Measurements from ENCODE around the gene DSCAM.

DSCAM gene

DNA sequence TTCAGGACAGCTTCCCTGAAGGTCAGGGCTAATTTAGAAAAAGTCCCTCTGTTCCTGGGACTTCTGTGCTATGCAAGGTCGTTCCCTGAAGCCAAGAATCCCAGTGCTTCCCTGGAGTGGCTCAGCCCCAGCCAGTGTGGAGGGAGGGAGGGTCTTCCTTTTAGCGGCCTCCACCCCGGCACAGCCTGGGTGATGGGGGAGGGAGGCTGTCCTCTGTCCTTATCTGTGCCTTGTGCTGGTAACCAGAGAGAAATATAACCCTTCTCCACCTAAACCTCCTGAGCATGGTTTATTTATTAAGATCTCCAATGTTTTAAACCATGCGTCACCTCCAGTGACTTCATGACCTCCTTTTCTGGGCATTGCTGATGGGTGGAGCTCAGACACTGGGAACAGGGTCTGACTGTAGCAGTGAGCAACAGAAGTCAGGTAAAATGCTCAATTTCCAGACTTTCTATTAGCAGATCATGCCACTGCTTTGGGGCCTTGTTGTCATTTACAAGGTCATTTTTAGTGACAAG lies 157.1 kb downstream of the DSCAM start:
- DNase-seq, result no peak

DNA sequence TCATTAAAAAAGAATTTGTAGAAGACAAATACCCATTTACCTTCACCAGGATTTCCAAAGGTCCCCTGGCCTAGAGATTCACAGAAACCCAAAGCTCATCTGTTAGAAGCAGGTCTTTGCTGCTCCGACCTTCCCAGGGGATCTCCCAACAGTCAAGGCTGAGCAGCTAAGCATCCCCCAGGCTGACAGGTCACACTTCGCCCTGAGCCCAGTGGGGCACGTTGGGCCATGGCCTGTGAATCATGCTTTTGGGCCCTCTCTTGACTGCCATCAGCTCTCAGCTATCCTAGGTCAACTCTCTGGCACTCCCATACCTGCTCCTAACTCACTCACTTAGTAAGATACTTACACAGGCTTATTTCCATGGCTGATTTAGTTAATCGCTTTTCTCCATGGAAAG lies 157.7 kb downstream of the DSCAM start:
- DNase-seq, result no peak

DNA sequence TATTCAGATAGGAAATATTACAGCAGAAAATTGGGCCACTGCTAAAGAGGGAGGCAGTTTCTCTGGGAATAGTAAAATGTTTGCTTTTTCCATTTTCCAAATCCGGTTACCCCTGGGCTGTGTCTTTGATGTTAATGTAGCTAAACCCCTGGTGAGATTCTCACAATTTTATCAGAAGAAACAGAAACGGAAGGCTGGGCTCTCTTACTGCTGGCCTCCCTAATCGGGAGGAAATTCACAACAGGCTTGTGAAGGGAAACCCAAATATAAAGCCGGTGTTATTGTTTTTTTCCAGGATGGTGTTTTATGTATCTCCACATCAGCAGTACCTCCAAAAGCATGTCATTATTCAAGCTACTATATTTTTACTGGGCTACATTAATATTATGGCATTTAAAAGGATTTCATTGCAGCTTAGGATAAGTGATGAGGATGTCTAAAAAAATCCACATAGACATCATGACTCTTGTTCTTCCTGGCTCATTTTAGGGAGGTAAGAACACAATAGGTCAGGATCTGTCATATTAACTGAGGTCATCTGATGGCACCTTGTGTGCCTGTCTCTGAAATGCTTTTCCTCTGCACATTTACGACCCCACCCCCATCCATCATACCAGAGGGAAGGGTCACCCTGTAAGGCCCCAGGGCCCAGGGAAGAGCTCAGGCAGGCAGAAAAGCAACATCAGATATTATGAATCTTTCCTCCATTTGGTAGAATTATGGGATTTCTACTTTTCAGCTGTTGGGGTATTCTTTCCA lies 158.7 kb downstream of the DSCAM start:
- DNase-seq, result no peak

DNA sequence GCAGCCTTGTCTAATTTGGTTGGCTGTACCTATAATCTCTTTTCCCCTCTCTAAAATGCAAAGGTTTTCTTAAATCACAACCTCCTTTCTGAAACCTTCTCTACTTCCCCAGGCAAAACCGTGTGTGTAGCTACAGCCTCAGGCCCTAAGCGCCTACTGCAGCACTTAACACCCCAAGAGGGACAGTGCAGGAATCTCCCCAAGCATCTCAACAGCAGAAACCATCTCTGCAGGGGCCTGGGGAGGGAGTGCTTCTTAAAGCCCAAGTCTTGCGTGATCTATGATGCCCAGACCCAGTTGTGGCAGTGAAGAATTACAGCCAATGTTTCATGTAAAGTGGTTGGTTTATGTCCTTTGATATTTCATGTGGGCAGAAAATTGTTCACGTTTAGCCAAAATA lies 159.3 kb downstream of the DSCAM start:
- no peak for DNase-seq

DNA sequence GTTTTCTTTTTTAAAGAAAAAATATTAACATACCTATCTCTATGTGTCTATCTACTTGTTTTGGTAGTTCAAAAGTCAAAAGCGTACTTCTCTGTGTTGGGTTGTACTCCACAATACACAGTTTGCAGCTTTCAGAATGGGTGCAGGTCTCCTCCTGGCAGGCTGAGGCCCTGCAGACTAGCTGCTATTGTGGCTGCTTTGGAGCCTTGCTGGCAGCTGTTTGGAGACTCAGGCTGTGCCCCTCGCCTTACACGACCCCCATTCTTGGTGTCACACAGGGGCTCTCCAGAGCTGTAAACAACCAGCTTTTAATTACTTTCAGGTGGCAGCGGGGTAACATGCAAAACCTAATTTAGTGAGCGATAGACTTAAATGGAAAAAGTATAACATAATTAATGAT lies 160.4 kb downstream of the DSCAM start:
- no peak for DNase-seq

DNA sequence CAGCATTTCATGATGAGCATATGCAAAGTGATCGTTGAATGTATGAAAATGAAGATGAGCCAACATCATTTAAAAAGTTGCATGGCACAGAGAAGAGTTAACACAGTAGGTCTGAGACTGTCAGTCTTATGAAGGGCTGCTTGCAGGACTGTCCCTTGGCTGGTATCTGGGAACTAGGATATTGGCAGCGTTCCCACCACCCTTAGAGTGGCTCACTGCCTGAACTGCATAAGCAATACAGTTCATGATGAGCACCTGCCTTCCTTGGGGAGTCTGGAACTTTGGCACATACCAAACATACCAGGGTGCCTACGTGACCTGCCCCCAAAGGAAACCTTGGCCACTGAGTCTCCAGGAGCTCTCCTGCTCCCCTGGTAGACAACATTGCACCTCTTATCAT lies 161.8 kb downstream of the DSCAM start:
- no peak for DNase-seq

DNA sequence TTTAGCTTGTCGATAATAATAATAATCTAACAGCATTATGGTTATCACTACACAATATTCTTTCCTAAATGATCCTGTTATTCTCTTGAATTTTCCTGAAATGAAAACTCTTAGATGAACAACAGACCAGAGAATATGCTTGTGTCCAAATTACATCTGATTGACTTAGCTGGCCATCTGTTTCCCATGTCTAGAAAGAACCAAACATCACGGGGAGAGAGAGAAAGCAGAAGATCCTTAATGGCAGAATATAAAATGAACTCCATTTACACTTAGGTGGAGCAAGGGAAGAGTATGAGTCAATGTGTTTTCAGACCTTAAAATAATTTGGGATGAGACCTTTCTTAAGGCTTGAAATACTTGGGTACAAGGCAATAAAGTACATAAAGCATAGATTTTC lies 162.2 kb downstream of the DSCAM start:
- no peak for DNase-seq

DNA sequence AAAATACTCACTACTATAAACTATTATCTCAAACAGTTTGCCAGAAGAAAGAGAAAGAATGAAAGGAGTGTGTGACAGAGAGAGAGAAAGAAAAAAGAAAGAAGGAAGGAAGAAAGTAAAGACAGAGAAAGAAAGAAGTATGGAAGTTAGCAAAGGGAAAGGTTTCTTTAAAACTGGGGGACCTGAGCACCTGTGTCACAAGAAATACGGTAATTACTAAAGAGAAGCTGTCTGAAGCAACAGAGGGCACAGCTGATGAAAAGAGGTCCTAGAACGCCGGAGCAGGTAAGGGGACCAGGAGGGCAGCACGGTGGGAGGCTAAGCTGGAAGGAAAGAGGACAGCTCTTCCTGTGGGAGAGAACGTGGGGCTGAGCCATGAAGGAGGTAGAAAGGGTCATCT lies 163.6 kb downstream of the DSCAM start:
- no peak for DNase-seq

DNA sequence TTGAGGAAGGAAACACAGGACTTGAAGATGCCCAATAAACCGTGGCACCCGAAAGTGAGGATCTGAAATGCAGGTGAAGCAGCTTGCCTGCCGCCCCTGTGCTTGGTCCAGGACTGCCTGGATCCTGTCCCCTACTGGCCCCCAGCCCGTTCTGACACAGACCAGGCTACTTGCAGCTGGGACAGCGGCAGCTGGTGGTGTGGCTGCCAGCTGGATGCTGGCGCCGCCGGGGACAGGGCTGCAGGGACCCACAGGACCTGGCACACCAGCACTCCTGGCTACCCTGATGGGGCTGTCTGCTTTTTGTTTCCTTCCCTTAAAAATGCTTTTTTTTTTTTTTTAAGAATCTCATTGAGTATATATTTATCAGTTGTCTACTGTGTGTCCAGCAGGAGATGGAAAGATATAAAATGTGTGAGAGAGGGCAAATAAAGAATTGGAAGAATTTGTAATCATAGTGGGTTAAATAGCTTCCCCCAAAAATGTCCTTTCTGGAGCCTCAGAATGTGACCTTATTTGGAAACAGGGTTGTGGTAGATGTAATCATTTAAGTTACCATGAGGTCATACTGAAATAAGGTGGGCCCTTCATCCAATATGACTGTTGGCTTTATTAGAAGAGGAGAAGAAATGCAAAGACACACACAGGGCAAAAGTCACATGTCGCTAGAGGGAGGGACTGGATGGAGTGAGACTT lies 165.6 kb downstream of the DSCAM start:
- no peak for DNase-seq

DNA sequence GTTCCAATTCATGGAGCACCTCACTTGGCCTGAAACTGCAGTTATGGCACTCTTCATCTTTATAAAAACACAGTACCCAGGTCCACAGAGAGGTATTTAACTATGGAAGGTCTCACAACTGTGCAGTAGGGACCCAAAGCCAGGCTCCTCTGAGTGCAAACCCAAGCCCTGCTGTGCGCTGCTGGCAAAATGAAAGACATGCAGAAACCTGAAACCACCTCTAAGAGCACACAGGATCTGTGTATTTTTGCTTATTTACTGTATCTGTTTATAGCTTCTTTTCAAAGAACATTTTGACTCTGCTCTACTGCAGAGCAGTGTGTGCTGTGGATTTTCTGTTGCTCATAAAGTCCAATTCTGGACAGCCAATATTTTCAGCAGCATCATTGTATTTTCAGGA lies 166.6 kb downstream of the DSCAM start:
- DNase-seq, result no peak

DNA sequence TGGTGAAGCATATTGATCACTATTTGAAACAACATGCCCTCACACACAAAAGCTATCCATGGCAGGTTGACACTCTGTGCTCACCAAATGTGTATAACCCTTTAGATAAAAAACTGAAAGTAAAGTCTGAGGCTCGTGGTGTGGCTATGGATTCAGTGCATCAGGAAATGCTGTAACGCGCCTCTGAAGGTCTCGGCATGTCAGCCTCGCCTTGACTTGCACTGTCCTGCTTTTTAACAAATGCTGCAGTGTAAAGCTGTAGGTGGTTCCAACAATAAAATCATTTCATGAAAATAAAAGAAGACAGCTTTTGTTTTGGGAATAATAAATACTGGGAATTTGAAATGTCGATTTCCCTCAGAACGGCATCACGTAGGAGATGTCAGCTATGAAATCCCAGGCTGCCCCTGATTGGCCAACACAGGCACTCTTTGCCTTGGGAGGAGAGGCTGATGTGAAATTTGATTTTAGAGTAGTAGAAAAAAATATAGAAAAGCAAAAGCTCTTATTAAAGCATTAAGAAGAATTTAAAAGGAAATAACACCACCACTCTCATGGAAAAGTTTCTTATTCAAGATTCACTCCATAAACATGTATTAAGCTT lies 168.2 kb downstream of the DSCAM start:
- DNase-seq, result no peak

DNA sequence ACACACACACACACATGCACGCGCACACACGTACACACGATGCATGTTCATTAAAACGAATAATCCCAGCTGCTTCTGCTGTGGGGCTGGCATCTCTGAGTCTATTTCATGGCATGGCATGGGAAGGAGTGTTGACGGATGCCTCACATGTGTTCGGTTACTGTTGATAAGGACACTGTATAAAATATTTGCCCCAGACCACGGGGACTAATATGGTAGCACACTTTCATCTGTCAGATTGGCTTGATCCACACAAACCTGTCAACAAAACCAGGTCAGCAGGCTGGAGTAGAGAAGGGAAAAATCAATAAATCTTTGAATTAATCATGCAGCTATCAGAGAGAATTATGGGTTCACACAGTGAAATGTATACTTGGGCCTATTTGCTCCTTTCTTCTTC lies 171.9 kb downstream of the DSCAM start:
- no peak for DNase-seq

DNA sequence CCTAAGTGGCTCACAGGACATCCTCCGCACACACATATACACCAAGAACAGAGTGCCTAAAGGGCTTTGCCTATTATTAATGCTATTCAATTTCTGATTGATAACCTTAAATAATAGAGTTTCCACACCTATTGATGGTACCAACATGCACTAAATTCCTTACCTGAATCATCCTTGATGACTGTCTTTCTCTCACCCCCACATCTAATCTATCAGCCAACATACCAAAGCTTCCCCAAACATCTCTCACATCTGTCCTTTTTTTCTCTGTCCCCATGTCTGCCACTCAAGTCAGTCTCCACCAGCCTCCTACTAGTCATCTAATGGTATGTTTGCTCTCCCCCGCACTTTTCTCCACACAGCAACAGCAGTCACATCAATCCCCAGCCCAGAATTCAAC lies 174.4 kb downstream of the DSCAM start:
- no peak for DNase-seq

DNA sequence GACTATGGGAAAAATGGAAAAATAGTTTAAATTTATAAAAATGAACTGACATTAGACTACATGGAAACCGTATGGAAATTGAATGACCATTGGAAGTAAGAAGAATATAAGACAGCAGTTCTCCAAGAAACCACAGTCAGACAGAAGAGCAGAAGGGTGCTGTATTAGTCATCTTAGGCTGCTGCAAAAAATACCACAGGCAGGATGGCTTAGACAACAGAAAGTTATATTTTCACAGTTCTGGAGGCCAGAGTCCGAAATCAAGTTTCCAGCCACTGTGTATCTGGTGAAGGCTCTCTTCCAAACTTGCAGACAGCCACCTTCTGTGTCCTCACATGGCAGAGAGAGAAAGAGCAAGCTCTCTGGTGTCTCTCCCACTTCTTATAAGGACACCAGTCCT lies 175.2 kb downstream of the DSCAM start:
- no peak for DNase-seq

DNA sequence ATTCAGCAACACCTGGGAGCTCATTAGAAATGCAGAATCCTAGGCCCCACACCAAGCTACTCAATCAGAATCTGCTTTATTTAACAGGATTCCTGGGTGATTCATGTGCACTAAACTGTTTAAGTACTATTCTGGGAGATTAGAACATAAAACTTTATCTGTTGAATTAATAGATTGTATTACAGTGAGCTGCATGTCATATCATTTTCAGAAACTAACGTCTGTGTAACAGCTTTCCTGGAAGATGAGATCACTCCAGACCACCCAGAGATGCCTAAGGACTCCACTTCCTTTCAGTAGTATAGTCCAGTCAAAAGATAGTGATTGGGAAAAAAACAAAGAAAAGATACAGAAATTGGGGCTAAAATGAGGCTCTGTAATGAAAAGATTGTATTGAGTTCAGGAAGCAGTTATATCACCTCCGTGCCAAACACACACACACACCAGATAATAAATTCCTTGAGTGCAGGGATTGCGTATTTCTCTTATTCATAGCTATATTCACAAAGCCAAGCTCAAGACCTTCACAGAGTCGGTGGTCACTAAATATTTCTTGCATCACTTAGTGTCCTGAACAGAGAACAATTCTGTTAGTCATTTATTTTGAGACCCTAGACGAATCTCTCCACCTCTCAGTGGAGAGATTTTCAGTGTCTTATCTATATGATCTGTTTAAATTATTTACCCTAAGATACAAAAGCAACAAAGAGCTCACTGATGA lies 178.2 kb downstream of the DSCAM start:
- DNase-seq, result no peak

DNA sequence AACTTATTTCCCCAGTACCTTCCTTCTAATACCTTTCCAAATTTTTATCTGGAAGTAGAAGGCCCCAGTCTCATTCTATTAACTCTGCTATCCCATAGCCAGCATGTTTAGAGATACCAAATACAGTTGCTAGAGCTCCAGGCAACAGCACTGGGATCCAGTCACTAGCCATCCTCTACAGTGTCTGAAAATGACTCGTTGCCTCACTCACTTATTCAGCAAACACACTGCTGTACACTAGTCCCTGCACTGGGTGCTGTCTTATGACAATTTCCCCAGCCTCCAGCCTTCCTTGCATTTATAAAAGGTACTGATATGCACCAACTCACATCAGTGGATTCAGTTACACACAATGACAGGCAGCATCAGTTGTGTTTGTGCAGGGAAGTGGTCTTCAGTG lies 179.0 kb downstream of the DSCAM start:
- no peak for DNase-seq

DNA sequence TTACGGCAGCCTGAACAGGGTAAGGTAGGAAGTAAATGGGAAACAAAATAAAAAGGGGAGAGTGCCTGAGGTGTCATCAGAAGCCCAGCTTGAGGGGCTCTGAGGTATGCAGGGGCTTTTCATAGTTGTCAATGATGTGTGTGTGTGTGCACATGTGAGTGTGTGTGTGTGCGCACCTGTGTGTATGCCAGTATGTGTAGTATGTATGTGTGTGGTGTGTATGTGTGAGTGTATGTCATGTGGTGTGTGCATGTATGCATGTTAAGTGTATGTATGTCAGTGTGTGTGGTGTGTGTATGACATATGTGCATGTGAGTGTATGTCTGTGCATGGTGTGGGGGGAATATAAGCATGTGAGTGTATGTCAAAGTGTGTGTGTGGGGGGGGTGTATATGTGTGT lies 184.1 kb downstream of the DSCAM start:
- DNase-seq, result no peak

DNA sequence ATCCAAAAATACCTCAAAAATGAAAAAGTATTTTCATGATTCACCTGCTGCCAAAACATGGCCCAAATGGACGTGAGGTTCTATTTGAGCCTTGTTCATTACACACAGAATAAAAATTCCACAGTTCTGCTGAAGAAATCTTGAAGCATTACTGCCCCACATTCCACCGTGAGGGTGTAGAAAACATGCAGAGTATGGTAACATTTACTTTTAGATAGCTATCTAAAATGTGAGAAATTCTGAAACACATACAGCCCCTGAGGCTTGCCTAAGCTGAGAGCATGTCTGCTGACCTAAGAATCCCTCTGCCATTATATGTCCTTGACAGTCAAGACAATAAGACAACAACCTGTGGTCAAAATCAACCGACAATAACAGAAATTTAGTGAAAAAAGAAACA lies 186.5 kb downstream of the DSCAM start:
- DNase-seq, result no peak

DNA sequence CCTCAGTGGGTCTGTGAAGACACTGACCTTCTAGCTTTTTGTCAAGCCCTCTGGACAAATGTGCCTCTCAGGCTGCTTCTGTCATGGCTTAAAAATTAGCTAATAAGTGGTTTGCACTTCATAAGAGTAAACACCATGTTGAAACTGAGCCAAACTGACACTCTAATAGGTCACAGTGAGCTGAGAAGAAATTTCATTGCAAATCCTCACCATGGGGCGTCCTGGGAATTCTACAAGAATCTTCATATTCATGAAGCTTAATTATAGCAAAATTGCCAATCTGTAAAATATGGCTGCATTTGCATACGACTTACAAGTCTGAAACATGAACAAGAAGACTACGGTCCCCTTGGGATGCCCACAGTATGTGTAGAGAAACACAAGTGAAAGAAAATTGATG lies 188.6 kb downstream of the DSCAM start:
- no peak for DNase-seq

DNA sequence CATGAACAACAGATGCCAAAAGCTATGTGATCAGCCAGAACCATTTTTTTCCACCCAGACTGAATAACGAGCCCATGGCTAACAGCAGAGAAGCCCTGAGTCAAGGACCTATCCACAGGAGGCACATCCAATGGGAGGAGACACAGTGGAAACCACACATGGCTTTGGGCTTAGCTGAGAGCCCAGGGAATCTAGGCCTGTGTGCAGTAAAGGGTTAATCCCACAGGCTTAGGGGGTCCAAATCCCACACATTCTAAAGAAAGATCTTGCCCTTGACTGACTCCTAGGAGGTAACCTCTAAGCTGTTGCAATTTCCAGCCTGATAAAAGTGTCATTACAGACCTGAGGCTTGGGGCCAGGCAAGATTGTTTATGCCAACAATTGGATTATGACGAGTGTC lies 194.5 kb downstream of the DSCAM start:
- no peak for DNase-seq

DNA sequence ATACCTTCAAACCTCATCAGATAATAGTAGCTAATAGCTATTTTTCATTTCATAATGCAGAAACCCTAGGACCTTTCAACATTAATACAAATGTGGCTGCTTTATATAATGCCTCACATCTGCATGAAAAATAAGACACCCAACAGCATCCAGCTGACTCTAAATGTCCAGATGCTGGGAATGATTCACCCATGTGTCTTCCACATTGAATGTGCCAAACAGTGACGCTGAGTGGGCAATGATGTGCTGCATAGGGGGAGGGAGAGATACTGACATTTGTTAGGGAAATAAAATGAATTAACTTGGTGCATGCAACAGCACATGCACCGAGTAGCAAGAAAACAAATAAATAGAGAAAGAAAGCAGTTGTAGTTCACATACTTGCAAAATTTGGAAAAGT lies 199.3 kb downstream of the DSCAM start:
- DNase-seq, result no peak

DNA sequence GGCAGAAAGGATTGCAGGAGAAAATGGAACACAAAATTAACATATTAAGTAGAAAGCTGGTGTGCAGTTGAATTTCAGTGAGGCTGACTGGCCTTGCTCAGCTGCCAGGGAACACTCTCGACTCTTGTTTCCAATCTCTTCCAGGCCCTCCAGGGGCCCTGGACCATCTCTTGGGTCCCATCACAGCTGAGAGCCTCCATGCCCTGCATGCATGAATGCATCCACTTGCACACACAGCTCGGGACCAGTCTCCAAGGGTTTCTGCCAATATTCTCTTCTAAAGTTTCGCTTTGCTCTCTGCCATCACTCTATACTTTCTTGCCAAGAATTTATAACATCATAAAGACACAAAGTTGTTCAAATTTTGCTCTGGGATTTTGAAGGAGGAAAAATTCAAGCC lies 200.3 kb downstream of the DSCAM start:
- no peak for DNase-seq

DNA sequence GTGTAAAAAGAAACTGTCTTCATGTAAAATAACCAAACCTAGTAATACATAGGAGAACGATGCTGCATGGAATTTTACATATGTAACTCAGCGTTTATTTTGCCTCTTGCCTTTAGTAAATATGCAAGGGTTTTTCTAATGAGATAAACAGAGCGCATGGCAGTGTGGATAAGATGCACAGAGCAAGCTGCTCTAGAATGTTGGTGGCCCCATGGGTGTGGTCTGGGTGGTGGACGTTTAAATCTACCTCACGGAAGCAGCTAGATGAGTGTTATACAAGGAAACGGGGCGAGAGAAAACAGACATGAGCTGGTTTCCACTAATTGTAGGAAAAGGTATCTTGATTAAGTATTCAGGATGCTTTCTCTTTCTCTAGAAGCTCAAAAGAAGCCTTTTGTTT lies 205.9 kb downstream of the DSCAM start:
- DNase-seq, result no peak

Measured in SIG-M5 (cell line).